Dedifferentiated amniotic fluid mesenchymal stem cell (primary cell): ENCODE results near the gene IKZF1.

Experiments
- DNase-seq: peaks from one replicate; pipeline ENCODE4 v3.0.0-alpha.2; 2016; ENCODE audit errors: extremely low spot score

Gene IKZF1

GRCh38 chr7:50355817-50356178 lies 51.3 kb downstream of the IKZF1 start:
- no peak for DNase-seq

- no peak for DNase-seq
These were observed 51.9 kb downstream of the IKZF1 start for GRCh38 chr7:50356212-50356944.

- DNase-seq: no peak
These were observed 52.4 kb downstream of the IKZF1 start for GRCh38 chr7:50356945-50357268.

GRCh38 chr7:50357426-50357825 lies 52.9 kb downstream of the IKZF1 start:
- no peak for DNase-seq

- DNase-seq: no peak
These were observed 53.7 kb downstream of the IKZF1 start for GRCh38 chr7:50358041-50358705.

GRCh38 chr7:50358779-50359178 lies 54.3 kb downstream of the IKZF1 start:
- no peak for DNase-seq

GRCh38 chr7:50359258-50359994 lies 54.9 kb downstream of the IKZF1 start:
- no peak for DNase-seq

GRCh38 chr7:50359995-50360925 lies 55.7 kb downstream of the IKZF1 start:
- DNase-seq: no peak

- DNase-seq: no peak
These were observed 57.6 kb downstream of the IKZF1 start for GRCh38 chr7:50362142-50362541.

GRCh38 chr7:50362712-50363282 lies 58.3 kb downstream of the IKZF1 start:
- DNase-seq: no peak

- no peak for DNase-seq
These were observed 59.0 kb downstream of the IKZF1 start for GRCh38 chr7:50363327-50364060.

- DNase-seq: no peak
These were observed 60.1 kb downstream of the IKZF1 start for GRCh38 chr7:50364645-50365044.

GRCh38 chr7:50366311-50366710 lies 61.8 kb downstream of the IKZF1 start:
- DNase-seq: no peak

GRCh38 chr7:50367100-50367499 lies 62.6 kb downstream of the IKZF1 start:
- DNase-seq: no peak

- no peak for DNase-seq
These were observed 63.1 kb downstream of the IKZF1 start for GRCh38 chr7:50367570-50367969.

GRCh38 chr7:50368366-50368765 lies 63.9 kb downstream of the IKZF1 start:
- DNase-seq: no peak

- no peak for DNase-seq
These were observed 64.9 kb downstream of the IKZF1 start for GRCh38 chr7:50369143-50370026.

- DNase-seq: no peak
These were observed 66.4 kb downstream of the IKZF1 start for GRCh38 chr7:50370884-50371283.

- DNase-seq: no peak
These were observed 67.1 kb downstream of the IKZF1 start for GRCh38 chr7:50371551-50372021.

GRCh38 chr7:50372923-50373322 lies 68.4 kb downstream of the IKZF1 start:
- DNase-seq: no peak
